GM21447 (cell line): Measurements from ENCODE around the gene HCN2.
"Not testable (repeated sequence)": the region's sequence is repeated elsewhere in the genome, so short reads cannot be mapped to it uniquely, and the experiment has no call there.

Experiments
- ATAC-seq: cut with Tn5 transposase; IDR thresholded peaks from one replicate; pipeline ENCODE4 v1.9.1; 2021; ENCODE audit not compliant: unreplicated experiment

Gene HCN2

GRCh38 chr19:584240-585001 is 5.3 kb upstream of the HCN2 start:
- no peak for ATAC-seq

DNA sequence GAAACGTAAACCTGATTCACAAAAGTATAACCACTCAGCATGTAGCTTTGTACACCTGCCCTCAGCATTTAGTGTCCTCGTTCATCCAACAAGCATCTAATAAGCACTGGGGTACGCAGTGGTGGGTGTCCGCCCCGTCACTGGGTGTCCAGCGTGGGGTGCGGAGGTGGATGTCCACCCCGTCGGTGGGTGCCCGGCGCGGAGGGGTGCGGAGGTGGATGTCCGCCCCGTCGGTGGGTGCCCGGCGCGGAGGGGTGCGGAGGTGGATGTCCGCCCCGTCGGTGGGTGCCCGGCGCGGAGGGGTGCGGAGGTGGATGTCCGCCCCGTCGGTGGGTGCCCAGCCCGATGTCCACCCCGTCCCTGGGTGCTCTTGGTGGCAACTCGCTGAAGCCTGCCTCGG is 4.5 kb upstream of the HCN2 start:
- not testable (repeated sequence) for ATAC-seq

DNA sequence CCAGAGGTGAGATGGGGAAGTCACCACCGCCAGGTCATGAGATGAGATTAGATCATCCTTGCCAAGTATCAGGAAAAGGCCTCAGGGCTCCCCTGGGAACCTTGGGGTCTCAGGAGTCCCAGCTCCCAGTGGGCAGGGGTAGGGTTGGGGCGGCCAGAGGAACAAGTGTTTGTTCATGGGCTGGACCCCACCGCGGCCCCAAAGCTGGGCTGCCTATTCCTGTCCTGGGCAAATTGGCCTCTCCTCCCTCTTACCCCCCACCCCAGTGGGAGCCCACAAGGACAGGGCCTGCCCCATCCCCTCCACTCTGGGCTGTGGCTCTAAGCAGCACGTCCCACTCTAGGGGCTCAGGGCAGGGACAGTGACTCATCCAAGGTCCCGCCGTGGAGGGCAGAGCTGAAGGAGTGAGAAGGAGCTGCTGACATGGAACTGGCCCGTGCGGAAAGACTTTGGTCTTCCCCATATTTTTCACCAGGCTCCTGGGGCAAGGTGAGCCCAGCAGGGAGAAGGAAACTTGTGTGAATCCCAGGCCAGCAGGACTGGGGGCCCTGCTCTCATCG is 4.0 kb upstream of the HCN2 start:
- ATAC-seq: no peak

GRCh38 chr19:588093-588740 is 1.5 kb upstream of the HCN2 start:
- ATAC-seq: no peak

DNA sequence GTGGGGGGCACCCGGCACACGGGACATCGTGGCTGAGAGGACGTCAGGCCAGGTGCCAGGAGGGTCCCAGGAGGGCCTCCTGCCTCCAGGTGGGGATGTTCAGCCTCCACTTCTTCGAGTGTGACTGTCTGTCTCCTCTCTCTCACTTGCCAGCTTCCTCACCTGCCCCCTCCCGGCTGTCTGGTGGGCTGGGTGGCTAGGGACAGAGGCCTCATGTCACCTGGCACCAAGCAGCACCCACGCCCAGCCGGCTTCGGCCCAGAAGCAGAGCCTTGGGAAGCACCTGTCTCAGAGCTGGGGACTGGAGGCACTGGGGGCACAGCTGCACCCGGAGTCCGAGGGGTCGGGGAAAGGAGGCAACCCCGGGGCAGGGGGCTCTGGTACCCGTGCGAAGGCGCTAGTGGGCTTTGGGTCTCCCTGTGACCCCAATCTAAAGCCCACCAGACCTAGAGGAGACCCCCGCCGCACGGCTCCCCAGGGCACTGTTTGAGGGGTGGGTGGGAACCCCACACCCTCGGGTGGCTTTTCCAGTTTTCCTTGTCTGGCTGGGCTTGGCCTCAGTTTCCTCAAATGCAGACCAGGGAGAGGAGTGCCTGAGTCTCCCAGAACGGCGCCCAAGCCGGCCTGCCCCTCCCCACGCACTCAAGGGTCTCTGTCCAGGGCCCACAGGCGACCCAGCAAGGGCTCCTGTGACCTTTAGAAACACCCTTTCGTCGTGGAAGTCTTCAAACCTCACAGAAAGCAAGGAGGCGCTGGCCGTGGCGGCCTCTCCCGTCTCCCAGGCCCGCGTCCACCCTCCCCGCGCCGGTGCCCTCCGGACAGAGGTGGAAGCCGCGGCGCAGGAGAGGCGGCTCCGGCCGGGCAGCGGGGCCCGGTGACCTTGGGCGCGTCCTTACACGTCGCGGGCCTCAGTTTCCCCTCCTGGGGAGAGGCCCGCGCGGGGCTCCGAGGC is 664 bp upstream of the HCN2 start:
- ATAC-seq: no peak

DNA sequence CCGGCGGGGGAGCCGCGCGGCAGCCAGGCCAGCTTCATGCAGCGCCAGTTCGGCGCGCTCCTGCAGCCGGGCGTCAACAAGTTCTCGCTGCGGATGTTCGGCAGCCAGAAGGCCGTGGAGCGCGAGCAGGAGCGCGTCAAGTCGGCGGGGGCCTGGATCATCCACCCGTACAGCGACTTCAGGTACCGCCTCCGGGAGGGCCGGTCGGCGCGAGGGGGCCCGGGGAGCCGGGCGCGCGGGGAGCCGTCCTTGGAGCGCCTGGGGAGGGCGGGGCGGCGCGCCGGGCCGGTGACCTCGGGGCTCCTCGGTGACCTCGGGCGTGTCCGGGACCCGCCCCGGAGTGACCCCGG is 690 bp downstream of the HCN2 start:
- ATAC-seq: no peak

DNA sequence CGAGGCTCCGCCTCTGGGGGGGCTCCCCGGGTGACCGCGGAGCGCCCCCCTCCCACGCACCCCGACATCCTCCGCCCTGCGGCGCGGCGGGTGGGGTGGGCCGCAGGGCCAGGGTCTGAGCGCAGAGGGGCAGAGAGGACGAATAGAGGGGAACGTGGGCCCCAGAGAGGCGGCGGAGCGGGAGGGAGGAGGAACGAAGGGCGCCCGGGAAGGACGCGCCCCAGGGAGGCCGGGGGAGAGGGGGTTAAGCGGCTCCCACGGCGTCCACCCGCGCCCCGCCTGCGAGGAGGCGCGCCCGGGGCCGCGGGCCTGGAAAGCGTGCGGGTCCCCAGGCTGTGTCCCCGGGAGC is 1.0 kb downstream of the HCN2 start:
- no peak for ATAC-seq

GRCh38 chr19:591099-591958 is 1.6 kb downstream of the HCN2 start:
- ATAC-seq: no peak

GRCh38 chr19:592101-592500 is 2.4 kb downstream of the HCN2 start:
- ATAC-seq: no peak

DNA sequence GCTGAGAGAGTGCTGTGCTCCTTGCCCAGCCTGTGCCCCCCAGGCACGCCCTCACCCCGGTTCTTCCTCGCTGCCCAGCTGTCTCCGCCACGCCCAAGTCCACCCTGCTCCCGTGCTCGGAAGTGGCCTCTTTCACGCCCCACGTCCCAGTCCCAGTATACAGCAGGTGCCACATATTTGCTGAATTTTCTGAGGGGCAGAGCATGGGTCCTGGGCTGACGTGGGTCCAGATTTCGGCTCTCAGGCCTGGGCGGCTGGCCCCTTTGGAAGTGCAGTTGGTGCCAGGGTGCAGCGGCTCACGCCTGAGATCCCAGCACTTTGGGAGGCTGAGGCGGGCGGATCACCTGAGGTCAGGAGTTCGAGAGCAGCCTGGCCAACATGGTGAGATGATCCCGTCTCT is 3.4 kb downstream of the HCN2 start:
- no peak for ATAC-seq

DNA sequence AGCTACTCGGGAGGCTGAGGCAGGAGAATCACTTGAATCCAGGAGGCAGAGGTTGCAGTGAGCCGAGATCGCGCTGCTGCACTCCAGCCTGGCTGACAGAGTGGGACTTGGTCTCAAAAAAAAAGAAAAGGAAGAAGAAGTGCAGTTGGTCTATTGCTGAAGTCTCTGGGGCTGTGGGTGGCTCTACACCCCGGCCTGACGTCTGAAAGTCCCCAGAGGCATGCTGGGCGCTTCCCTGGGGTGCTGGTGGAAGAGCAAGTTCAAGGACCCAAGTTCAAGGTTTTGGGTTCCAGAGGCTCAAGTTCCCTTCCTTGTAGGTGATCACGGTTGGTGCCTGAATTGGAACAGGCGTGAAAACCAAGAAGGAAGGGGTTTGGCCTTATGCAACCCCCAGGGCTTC is 3.8 kb downstream of the HCN2 start:
- ATAC-seq: no peak

- ATAC-seq: no peak
These were observed 4.7 kb downstream of the HCN2 start for GRCh38 chr19:594265-594870.

GRCh38 chr19:595326-596262 is 5.9 kb downstream of the HCN2 start:
- ATAC-seq: no peak

DNA sequence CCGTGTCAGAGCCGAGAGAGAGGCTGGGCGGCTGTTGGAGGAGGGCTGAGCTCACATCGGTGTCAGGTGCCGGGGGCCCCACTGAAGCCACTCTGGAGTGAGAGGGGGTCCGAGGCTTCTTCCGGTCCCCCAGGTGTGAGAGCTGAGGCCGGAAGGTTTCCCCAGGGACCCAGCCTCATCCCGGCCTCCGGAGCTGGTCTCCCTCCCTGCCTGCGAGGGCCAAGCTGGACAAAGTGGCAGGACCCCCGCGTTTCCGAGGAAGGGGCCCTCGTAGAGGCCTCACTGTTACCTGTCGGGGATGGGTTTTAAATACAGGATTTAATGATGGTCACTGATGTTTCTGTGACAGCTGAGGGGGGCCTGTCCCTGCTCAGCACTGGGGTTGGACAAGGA is 6.6 kb downstream of the HCN2 start:
- ATAC-seq: no peak

GRCh38 chr19:597406-598315 is 8.0 kb downstream of the HCN2 start:
- ATAC-seq: no peak

GRCh38 chr19:601310-601709 is 11.6 kb downstream of the HCN2 start:
- ATAC-seq: no peak

- no peak for ATAC-seq
These were observed 12.1 kb downstream of the HCN2 start for GRCh38 chr19:601790-602189.
